SH-SY5Y (cell line): ENCODE data around the gene EPAS1.

Experiments used
- GATA2 ChIP-seq: IDR thresholded peaks from 2 replicates; pipeline ENCODE4 v1.6.1; 2011; ENCODE audit warnings: mild to moderate bottlenecking, low read depth, low read length
- GATA3 ChIP-seq: IDR thresholded peaks from 2 replicates; pipeline ENCODE4 v1.6.1; 2011; ENCODE audit warnings: low read depth, mild to moderate bottlenecking, low read length, moderate library complexity

DNA sequence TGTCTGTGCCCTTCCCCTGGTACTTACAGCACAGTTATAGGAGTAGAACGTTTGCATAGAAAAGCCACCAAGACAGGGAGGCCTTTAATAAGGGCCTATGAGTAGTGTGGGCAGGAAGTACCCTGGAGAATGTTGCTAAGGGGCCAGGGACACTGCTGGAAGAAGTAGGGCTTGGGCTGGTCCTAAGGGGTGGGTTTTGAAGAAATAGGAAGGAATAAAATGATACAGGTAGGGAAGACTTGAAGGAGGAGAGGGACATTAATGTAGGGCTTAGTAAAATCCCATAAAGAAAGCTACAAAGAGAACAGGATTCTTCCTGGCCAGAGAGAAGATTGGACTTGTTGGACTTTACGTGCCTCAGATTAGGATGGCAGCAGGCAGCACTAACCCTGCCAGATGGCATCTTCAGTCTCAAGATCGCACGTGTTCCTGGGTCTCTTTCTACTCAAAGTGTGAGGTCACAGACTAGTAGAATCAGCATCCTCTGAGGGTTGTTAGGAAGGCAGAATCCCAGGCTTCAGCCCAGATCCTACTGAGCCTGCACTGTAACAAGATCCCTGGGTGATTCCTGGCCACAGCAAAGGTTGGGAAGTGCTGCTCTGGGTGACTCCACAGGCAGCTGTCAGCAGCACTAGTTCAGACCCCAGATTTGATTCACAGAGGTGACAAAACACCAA lies 39.2 kb downstream of the EPAS1 start:
- no peak for TF ChIP-seq GATA3
- no peak for TF ChIP-seq GATA2
